GM21447 (cell line): ENCODE results near the gene HNRNPLL.
A peak's percentile ranks its signal among the peaks of the same experiment; 100 is the strongest.
"Not testable (repeated sequence)": the region's sequence is repeated elsewhere in the genome, so short reads cannot be mapped to it uniquely, and the experiment has no call there.

Source experiments
- ATAC-seq: cut with Tn5 transposase; IDR thresholded peaks from one replicate; pipeline ENCODE4 v1.9.1; 2021; ENCODE audit not compliant: unreplicated experiment

HNRNPLL gene

GRCh38 chr2:38620282-38620977 is 17.7 kb upstream of the HNRNPLL start:
- ATAC-seq = no peak

DNA sequence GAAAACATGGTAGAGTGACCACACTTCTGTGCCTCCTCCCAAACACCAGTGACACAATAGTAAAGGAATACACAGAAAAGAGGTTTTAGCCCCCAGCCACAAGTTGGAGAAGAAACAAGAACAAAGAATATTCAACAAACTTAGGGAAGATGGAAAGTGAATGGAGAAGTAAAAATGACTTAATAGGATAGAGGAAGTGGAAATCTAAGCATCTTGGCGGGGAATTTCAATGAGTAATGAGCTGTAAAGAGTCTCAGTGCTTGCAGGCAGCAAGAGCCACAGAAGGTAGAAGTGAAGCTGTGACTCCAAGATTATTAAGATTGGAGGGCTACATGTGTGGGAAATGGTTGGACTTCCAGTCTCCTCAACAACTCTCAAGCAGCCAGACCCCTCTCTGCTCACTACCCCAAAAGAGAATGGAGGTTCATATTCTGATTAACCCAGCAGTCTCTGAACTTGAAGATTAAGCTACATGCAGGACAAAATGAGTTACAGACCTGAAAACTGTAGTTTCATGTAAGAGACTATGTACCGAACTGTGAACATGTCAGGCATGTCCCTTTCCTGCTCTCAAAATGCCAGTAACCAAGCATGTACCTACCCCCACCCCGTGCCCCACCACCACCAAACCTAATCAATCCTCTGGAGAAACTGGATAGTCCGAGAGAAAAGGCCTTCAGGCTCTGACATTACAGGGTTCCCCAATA is 16.9 kb upstream of the HNRNPLL start:
- no peak for ATAC-seq

DNA sequence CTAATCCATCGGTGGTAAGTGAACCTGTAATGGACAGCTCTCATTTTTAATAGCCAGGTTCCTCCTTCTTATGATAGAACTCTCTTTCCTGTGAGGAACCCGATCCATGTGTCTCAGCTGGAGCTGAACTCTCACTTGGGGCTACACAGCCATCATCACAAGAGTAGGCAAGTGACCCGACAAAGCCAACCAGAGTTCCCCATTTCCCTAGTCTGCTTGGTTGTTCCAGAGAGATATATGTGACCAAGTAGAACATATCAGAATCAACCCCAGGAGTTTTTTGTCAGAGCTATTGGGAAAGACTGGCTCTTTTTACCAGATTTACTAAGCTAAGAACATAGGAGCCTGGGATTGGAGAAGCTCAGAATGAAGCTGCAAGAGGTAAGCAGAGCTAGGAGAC is 14.6 kb upstream of the HNRNPLL start:
- no peak for ATAC-seq

DNA sequence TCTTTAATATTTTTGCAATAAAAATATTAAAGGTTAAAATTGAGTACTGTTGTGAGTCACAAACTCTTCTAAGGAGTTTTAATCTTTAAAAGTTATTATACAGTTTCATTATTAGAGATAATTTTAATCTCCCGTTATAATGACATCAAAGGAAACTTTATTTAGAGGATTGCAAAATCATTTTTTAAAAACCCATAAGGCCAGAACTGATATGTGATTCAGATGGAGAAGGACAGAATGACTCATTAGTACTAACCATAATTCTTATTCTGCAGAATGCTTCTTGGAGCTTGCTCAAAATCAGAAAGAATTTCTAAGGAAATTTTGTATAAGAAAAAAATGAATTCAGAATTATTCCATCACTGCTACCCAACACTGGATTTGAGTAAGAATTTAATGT is 12.5 kb upstream of the HNRNPLL start:
- no peak for ATAC-seq

- no peak for ATAC-seq
These were observed 11.1 kb upstream of the HNRNPLL start for GRCh38 chr2:38613849-38614213.

GRCh38 chr2:38613126-38613848 is 10.6 kb upstream of the HNRNPLL start:
- no peak for ATAC-seq

DNA sequence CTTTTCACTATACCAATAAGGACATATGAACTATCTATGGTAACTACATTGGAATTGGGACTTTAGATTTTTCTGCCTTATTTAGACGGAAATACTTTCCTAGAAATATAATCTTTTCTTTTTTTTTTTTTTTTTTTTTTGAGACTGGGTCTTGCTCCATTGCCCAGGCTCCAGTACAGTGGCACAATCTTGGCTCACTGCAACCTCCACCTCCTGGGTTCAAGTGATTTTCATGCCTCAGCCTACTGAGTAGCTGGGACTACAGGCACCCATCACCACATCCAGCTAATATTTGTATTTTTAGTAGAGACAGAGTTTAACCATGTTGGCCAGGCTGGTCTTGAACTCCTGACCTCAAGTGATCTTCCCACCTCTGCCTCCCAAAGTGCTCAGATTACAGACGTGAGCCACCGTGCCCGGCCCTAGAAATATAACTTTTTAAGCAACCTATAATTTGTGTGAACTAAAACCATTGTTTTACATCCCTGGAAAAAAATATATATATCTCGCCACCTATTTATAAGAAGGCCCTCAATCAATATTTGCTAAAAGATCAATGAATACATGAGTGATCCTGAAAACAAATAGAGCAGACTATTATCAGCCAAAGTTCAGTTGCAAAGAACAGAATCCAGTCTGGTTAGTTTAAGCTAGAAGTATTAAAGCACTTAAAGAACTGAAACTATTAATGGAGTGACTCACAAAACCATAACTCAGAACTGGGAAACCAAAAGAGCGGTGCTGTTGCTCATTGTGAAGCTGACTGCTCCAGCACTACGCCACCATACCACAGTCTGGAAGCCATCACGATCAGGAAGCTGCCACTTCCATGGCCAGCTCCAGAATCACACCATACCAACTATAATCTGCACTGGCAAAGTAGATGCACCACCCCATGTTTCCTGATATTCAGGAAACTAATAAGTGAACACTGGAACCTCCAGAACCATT is 8.4 kb upstream of the HNRNPLL start:
- peak; percentile 54 for ATAC-seq

DNA sequence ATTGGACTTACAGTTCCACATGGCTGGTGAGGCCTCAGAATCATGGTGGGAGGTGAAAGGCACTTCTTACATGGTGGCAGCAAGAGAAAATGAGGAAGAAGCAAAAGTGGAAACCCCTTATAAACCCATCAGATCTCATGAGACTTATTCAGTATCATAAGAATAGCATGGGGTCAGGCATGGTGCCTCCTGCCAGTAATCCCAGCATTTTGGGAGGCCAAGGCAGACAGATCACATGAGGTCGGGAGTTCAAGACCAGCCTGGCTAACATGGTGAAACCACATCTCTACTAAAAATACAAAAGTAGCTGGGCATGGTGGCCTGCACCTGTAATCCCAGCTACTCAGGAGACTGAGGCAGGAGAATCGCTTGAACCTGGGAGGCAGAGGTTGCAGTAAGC is 6.5 kb upstream of the HNRNPLL start:
- ATAC-seq = not testable (repeated sequence)

- no peak for ATAC-seq
These were observed 6.0 kb upstream of the HNRNPLL start for GRCh38 chr2:38608755-38609154.

GRCh38 chr2:38605298-38605830 is 2.6 kb upstream of the HNRNPLL start:
- ATAC-seq = no peak

- ATAC-seq = peak; percentile 37
These were observed 918 bp upstream of the HNRNPLL start for GRCh38 chr2:38603402-38604290.

- ATAC-seq = peak; percentile 5
These were observed 494 bp downstream of the HNRNPLL start for GRCh38 chr2:38602136-38602731.

- ATAC-seq = no peak
These were observed 1.1 kb downstream of the HNRNPLL start for GRCh38 chr2:38601463-38602135.

DNA sequence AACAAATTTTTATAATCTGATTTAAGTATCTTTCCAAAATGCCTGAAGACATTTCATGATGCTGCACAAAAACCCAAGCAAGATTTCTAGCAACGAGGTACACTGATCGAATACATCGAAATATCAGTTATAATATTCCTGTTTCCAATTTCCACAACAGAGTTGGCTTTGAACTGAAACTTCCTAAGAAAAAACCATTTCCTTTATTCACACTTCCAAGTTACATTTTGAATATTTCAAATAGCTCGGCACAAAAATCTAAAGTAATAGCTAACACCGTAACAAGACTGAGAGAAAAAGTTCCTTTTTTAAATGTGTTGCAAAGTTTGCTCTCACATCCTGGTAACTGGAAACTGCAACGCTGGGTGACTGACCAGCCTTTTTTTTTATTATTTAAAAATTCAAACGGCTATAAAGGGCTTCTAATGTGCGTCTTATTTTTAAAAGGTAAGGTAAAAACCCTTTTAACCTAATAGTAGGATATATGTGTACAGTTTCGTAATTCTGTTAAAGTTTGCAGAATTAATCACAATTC is 1.7 kb downstream of the HNRNPLL start:
- ATAC-seq = no peak

DNA sequence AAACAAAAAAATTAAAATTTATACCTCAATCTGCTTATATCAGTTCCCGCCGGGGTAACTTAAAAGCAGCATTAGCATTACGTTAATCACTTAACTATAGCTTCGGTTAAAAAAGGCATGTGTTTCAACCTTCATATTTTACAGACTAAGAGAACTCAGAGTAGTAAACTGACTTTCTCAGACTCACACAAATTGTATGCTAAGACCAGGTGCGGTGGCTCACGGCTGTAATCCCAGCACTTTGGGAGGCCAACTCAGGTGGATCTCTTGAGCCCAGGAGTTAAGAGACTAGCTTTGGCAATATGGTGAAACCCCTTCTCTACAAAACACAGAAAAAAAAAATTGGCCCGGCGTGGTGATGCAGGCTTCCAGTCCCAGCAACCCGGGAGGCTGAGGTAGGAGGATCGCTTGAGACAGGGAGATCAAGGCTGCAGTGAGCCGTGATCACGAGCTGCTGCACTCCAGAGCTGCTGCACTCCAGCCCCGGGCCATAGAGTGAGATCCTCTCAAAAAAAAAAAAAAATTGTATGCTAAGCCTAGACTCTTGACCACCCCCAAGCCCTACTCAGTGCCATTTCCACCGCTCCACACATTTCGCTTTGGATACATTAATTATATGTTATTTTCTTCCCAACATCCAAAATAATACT is 2.4 kb downstream of the HNRNPLL start:
- no peak for ATAC-seq

DNA sequence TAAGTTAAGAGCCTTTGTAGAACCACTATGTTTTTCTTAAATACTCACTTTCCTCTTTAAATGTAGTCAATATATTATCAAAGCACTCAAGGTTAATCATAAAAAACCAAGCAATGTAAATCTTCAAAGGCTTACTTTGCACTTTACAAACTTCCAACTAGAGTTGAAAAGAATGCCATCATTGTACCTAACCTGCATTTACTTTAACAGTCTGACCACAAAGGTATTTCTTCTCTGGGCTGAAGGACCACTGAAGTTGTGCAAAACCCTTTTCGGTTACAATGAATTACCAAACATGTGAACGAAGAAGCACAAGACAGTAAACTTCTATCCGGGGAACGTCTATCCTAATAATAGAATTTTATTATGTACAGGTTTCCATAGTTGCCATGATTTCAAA is 3.0 kb downstream of the HNRNPLL start:
- no peak for ATAC-seq

DNA sequence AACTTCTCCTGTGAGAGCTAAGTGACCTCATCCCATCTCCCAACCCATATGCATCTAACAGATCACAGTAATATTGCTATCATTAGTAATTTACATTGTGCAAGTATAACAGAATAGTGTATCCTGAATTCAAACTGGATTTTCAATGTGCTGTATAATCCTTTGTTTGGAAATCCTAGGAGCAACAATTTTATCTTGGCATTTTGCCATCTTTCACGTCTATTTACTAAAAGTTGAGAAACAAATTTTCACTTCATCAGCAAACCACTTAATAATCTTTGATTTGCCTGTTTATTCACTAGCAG is 3.8 kb downstream of the HNRNPLL start:
- ATAC-seq = no peak
